Progenitor cell of endocrine pancreas (in vitro differentiated cells): Measurements from ENCODE around the gene TTLL4. TPM values are rescaled to one million over a fixed set of nuclear protein-coding genes. Genes with fewer than 3 reads are reported as not detected.

Source experiments
- DNase-seq: peaks from one replicate; pipeline ENCODE4 v3.0.0; 2021; ENCODE audit warnings: low spot score; ENCODE audit not compliant: unreplicated experiment
- H3K27ac Mint-ChIP-seq: 2 replicates; pipeline ENCODE4 v1.8.0; 2021; ENCODE audit warnings: mild to moderate bottlenecking, moderate library complexity, mixed read lengths
- H3K27me3 Mint-ChIP-seq: 2 replicates; pipeline ENCODE4 v1.8.0; 2021; ENCODE audit warnings: mixed read lengths
- H3K36me3 Mint-ChIP-seq: 2 replicates; pipeline ENCODE4 v1.8.0; 2022; ENCODE audit warnings: mixed read lengths; ENCODE audit not compliant: insufficient read depth
- H3K4me1 Mint-ChIP-seq: 2 replicates; pipeline ENCODE4 v1.8.0; 2021; ENCODE audit warnings: low read depth, mixed read lengths
- H3K4me3 Mint-ChIP-seq: 2 replicates; pipeline ENCODE4 v1.8.0; 2021; ENCODE audit warnings: low read depth, mild to moderate bottlenecking, moderate library complexity, mixed read lengths
- H3K9me3 Mint-ChIP-seq: 2 replicates; pipeline ENCODE4 v1.8.0; 2021; ENCODE audit warnings: low read depth, mixed read lengths
- total RNA-seq: library from RNA; stranded (reverse); gene quantifications from 2 replicates; pipeline ENCODE4 v1.2.1, GENCODE V29; 2021
- TF ChIP-seq, protein P1 (sequence below): fragments of 200-600 bp; sonication (generic); IDR thresholded peaks from one replicate; pipeline ENCODE4 v1.5.0; 2021; ENCODE audit warnings: antibody characterized with exemption, mild to moderate bottlenecking; ENCODE audit not compliant: unreplicated experiment

TTLL4 gene
- total RNA-seq, 1 donor from 2014 or later: 93.4 TPM

DNA sequence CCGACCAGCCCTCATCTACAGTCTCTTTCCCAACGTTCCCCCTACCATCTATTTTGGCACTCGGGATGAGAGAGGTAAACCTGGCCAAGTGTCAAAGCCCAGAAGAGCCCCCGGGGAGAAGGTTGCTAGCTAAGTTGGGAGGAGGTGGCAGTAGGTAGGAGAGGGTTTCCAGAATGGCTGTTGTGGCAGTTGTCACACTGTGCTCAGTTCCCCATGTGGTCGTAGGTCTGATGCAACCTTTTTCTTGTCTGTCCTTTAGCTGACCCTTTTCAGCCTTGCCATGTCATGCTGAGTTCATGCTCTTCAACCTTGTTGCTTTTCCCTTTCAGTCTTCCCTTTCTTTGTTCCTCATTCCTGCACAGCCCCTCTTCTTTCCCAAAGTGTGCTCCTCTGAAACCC is 34.5 kb downstream of the TTLL4 start:
- Mint-ChIP-seq H3K27me3 (no peaks in the 10 kb centered on the region), H3K9me3 (no peaks in the 10 kb centered on the region), H3K36me3 (peaks cover 38% of the 10 kb centered on the region), H3K27ac (peak overlapping the region; percentile 92), H3K4me1 (peaks cover 7% of the 10 kb centered on the region), H3K4me3 (no peak overlapping the region)
- DNase-seq: no peak
- TF ChIP-seq, protein P1, sequence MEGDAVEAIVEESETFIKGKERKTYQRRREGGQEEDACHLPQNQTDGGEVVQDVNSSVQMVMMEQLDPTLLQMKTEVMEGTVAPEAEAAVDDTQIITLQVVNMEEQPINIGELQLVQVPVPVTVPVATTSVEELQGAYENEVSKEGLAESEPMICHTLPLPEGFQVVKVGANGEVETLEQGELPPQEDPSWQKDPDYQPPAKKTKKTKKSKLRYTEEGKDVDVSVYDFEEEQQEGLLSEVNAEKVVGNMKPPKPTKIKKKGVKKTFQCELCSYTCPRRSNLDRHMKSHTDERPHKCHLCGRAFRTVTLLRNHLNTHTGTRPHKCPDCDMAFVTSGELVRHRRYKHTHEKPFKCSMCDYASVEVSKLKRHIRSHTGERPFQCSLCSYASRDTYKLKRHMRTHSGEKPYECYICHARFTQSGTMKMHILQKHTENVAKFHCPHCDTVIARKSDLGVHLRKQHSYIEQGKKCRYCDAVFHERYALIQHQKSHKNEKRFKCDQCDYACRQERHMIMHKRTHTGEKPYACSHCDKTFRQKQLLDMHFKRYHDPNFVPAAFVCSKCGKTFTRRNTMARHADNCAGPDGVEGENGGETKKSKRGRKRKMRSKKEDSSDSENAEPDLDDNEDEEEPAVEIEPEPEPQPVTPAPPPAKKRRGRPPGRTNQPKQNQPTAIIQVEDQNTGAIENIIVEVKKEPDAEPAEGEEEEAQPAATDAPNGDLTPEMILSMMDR: no peak

DNA sequence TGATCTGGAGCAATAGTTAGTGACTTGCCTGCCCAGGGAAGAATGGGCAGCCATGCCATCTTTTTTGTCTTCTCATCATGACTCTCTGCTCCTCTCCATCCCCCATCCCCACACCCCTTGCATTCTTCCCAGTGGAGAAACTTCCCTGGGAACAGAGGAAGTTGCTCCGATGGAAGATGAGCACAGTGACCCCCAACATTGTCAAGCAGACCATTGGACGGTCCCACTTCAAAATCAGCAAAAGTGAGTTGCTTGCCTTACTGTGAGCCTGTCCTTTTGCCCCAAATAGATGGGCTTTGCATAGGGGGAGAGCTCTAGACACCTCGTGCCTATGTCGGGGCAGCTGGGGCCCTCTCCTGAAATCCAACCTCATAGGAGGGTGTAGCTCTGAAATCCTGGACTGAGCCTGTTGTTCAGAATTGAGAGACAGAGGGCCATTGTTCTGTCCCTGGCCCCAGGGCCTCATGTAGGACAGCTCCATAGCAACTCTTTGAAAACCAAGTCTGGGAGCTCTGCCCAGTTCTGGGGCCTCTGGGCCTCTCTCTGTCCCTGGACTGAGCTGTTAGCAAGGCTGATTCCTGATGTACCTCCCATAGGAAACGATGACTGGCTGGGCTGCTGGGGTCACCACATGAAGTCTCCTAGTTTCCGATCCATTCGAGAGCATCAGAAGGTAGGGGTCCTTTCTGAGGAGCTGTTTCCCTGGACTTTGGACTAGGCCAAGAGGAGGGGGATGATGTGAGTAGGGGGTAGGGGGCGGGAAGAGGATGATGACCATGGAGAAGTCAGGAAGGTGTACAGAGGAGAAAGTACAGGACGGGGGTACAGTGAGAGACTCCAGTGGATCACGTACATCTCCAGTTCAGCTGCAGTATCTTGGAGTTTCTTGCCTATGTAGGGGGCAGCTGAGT is 35.2 kb downstream of the TTLL4 start:
- TF ChIP-seq, protein P1: no peak
- H3K4me3 Mint-ChIP-seq: no peak overlapping the region
- no peaks in the 10 kb centered on the region for H3K9me3 Mint-ChIP-seq
- H3K4me1 Mint-ChIP-seq: peaks cover 7% of the 10 kb centered on the region
- H3K27me3 Mint-ChIP-seq: no peaks in the 10 kb centered on the region
- DNase-seq: no peak
- H3K36me3 Mint-ChIP-seq: peaks cover 38% of the 10 kb centered on the region
- peak overlapping the region; percentile 92 for H3K27ac Mint-ChIP-seq

DNA sequence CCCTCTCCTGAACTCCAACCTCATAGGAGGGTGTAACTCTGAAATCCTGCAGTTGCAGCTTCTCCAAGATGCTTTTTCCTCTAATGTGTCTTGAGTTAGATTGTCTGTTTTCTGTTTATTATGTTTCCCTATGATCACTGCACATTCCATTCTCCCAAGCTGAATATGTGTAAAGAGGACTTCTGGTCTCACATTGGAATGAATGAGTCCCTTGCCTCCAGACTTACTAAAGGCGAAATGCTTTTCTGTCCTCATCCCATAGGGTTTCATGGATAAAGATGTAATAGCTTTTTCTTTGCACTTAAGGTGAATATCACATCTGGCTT is 35.8 kb downstream of the TTLL4 start:
- H3K4me1 Mint-ChIP-seq: peaks cover 7% of the 10 kb centered on the region
- no peak overlapping the region for H3K4me3 Mint-ChIP-seq
- peaks cover 38% of the 10 kb centered on the region for H3K36me3 Mint-ChIP-seq
- H3K9me3 Mint-ChIP-seq: no peaks in the 10 kb centered on the region
- no peak for DNase-seq
- H3K27ac Mint-ChIP-seq: no peak overlapping the region
- H3K27me3 Mint-ChIP-seq: no peaks in the 10 kb centered on the region
- TF ChIP-seq, protein P1: no peak

DNA sequence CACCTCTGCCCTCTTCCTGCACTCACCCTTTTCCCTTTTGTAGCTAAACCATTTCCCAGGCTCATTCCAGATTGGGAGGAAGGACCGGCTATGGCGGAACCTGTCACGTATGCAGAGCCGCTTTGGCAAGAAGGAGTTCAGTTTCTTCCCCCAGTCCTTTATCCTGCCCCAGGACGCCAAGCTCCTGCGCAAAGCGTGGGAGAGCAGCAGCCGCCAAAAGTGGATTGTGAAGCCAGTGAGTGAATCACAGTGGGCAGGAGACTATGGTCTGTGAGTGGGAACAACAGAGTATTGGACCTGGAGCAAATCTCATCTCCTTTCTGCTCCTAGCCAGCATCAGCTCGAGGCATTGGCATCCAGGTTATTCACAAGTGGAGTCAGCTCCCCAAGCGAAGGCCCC is 36.3 kb downstream of the TTLL4 start:
- H3K27ac Mint-ChIP-seq: no peak overlapping the region
- H3K9me3 Mint-ChIP-seq: no peaks in the 10 kb centered on the region
- peaks cover 40% of the 10 kb centered on the region for H3K36me3 Mint-ChIP-seq
- no peaks in the 10 kb centered on the region for H3K27me3 Mint-ChIP-seq
- no peak overlapping the region for H3K4me3 Mint-ChIP-seq
- DNase-seq: no peak
- TF ChIP-seq, protein P1: no peak
- H3K4me1 Mint-ChIP-seq: peaks cover 7% of the 10 kb centered on the region

DNA sequence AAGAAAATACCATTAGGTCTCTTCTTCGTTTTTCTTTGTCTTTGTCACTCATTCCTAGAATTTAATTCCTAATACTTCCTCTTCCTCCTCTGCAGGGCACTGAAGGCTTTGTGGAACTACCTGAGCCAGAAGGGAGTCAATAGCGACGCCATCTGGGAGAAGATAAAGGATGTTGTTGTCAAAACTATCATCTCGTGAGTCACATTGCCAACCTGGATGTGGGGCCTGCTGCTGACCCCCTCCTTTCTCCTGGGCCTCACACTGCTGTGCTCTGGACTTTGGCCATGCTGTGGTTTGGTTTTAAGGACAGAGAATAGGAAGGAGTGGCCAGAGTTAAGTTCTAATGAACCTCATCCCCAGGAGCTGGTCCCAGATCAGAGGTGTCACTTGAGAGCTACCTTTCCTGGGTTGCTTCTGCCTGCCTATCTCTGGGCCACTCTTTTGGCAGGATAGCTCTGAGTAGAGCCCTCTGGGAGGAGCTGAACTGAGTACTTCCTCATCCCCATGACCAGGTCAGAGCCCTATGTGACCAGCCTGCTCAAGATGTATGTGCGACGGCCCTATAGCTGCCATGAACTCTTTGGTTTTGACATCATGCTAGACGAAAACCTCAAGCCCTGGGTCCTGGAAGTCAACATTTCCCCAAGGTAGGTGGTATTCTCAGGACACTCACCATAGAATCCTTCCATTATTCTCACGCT is 38.3 kb downstream of the TTLL4 start:
- TF ChIP-seq, protein P1: no peak
- peaks cover 7% of the 10 kb centered on the region for H3K4me1 Mint-ChIP-seq
- no peak overlapping the region for H3K27ac Mint-ChIP-seq
- H3K9me3 Mint-ChIP-seq: no peaks in the 10 kb centered on the region
- H3K36me3 Mint-ChIP-seq: peaks cover 45% of the 10 kb centered on the region
- DNase-seq: no peak
- H3K4me3 Mint-ChIP-seq: no peak overlapping the region
- no peaks in the 10 kb centered on the region for H3K27me3 Mint-ChIP-seq
